Fibroblast of peridontal ligament (primary cell): ENCODE data around the gene PRICKLE2.

Experiments used
- DNase-seq: peaks from one replicate; pipeline ENCODE4 v3.0.0-alpha.2; 2010; ENCODE audit errors: extremely low read depth

Gene PRICKLE2

GRCh38 chr3:64220161-64220914, 4.9 kb downstream of the PRICKLE2 start:
- DNase-seq = peak; percentile 82

GRCh38 chr3:64218746-64219145, 6.5 kb downstream of the PRICKLE2 start:
- no peak for DNase-seq

GRCh38 chr3:64218329-64218728, 6.9 kb downstream of the PRICKLE2 start:
- DNase-seq = no peak

- peak; percentile 46 for DNase-seq
Observed at GRCh38 chr3:64216274-64217147, 8.8 kb downstream of the PRICKLE2 start.

- DNase-seq = no peak
Observed at GRCh38 chr3:64215559-64215958, 9.7 kb downstream of the PRICKLE2 start.

- DNase-seq = no peak
Observed at GRCh38 chr3:64215103-64215502, 10.2 kb downstream of the PRICKLE2 start.

- DNase-seq = peak; percentile 62
Observed at GRCh38 chr3:64214381-64215018, 10.8 kb downstream of the PRICKLE2 start.

DNA sequence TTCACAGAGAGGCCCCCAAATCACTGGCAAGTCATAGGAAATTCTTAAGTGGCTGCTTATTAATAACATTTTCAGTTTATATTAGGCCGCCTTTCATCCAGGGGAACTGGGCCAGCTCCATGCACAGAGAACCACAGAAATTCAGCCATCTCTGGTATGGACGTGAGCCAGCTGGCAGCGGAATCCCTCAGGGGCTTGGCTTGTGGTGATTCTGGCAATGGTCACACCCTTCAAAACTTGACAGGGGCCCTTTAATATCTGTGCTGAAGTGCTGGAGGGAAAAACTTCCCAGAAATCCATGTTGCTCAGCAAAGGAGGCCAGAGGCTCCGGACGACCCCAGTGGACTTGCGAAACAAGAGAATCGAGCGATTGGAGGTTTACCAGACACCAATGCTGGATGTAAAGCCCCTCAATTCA, 11.3 kb downstream of the PRICKLE2 start:
- peak; percentile 76 for DNase-seq

DNA sequence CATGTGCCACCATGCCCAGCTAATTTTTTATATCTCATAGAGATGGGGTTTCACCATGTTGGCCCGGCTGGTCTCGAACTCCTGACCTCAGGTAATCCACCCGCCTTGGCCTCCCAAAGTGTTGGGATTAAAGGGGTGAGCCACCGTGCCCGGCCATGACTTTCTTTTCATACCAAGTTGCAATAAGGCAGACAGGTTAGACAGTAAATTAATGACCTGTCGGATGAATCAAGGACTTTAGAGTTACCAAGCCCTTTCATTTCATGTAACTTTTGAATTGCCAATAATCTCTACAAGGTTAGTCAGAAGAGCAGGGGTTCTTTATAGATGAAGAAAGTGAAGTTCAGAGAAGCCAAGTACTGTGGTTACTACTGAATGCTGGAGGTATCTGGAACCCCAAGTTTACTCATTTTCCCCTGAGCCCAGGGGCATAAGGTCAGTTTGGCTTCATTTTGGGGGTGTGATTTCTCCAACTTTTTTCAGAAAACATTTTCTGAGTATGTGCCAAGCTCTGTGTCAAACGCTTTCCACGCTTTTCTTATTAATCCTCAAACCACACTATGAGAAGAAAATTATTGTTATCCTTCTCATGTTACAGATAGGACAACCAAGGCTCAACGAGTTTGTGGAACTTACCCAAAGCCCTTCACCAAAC, 11.9 kb downstream of the PRICKLE2 start:
- peak; percentile 32 for DNase-seq

DNA sequence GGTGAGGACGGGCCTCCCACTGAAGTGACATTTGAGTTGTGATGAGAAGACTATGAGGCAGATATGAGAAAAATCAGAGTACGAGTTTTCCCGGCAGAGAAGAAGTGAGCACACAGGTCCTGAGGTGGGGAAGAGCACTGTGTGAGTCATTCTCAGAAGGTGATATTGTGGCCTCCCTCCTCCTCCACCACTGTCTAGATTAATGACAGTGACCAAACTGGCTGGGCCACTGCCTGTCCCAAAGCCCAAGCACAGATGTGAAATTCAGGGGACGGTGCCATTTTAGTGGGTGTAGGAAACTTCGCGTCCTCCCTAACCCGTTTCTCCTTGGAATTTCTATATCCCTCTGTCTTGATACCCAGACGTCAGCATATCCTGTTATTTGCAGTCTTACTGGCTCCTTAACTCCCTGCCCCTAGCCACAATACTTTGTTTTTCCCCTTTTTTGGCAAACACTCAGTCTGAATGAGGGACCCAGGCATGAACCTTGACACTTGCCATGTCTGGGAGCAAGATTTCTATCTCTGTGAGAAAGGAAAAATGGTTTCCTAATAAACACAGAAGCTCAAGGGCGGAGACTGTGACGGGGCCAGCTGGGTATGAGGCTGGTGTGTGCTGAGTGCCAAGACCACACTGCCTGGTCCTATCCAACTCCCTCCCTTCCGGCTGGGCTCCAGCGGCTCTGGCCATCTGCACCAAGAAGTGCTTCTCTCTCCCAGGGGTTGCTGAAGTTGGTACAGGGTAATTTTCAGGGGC, 15.2 kb downstream of the PRICKLE2 start:
- peak; percentile 82 for DNase-seq

- DNase-seq = peak; percentile 80
Observed at GRCh38 chr3:64207289-64208080, 17.8 kb downstream of the PRICKLE2 start.

- no peak for DNase-seq
Observed at GRCh38 chr3:64203969-64204908, 21.0 kb downstream of the PRICKLE2 start.

DNA sequence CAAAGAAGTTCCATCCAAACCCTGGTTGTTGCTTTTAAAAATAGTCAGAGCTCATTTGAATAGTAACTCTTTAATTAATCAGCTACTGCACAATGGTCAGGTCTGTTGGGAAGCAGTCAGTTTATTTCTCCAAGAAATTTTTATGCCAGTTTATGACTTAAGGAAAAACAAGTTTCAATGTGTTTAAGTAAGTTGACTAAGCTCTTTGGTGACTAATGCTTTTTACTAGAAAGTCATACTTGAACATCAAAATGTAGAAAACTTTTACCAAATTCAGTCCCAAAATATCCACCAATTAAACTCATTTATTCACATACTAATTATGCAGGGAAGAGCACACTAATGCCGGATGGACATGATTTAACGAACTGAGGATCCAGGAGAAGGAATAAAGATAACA, 22.1 kb downstream of the PRICKLE2 start:
- DNase-seq = peak; percentile 42

DNA sequence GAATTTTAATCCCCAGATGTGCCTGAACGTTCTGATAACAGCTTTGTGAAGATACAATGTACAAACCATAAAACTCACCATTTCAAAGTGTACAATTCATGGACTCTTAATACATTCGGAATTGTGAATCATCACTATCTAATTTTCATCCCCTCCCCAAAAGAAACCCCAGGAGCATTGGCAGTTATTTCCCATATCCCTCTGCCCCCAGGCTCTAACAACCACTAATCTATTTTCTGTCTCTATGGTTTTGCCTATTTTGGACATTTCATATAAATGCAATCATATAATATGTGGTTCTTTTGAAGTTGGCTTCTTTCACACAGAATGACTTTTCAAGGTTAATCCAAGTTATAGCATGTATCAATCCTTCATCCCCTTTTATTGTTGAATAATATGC, 25.3 kb downstream of the PRICKLE2 start:
- DNase-seq = peak; percentile 33

DNA sequence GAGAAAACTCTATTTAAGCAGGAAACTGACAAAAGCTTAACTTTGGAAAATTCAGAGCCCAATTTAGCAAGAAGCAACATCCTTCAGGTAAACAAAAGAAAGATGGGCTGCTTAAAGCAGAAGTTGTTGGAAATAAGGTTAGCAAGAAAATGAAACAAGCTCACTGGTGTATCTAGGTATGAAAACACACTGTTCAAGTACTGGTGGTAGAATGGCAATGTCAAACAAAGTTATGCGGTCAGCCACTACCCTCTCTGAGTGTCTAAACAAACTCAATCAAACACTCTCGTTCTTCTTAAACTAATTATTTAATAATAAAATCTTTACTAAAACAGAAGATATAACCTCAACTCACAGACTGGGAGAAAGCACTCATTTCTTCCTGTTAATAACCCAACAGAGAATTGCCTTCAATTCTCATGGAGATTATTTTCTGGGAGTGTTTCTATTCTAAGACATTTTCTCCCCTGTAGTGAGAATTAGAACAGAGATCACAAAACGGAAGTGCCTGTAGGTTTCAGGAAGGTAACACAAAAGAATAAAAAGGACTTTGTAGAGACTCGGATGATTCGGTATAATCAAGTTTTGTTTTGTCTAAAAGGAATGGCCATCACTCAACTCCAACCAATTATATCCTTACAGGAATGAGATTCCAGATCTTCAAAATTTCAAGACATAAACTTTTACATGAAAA, 28.9 kb downstream of the PRICKLE2 start:
- no peak for DNase-seq

DNA sequence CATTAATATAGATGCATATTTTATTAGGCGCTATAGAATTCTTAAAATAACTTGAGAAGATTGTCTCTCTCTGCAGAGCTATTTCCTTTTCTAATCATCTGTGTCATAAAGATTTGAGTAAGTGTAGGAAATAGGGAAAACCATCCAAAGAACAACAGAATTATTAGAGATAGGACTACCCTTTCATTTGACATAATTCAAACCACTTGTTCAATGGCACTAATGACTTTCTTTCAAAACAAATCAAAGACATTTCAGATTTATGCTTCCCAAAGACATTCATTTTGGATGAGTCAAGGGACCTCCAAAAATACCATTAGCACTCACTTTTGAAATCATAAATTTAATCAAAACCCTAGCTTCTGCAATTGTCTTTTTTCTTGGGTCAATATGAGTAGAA, 29.5 kb downstream of the PRICKLE2 start:
- no peak for DNase-seq

DNA sequence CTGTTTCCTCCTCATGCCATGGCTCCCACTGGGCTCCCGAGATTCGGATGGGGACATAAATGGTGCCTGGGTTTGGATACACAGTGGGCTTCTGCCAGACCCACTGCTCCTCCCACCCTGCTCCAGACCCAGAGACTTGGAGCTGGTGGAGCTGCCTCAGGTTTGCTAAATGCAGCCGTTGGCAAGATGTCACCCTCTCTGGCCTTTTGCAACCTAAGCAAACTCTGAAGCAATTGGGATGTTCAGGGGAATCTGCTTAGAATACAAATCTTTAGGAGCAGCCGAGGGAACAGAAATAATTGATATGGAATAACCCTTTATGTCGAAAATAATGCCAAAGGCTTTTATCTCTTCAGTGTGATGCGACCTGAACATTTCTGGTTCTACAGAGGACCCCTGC, 33.4 kb downstream of the PRICKLE2 start:
- DNase-seq = no peak
